GM23338 (cell line): ENCODE data around the gene OR4D11. TPM values are rescaled to one million over a fixed set of nuclear protein-coding genes. Genes with fewer than 3 reads are reported as not detected.

Experiments
- CREB1 ChIP-seq: fragments of 250-450 bp; sonication (Bioruptor Pico); IDR thresholded peaks from 2 replicates; pipeline ENCODE4 v1.5.0; 2020; ENCODE audit warnings: low read depth, mild to moderate bottlenecking, moderate library complexity
- EZH2 ChIP-seq: fragments of 200-600 bp; sonication (generic); IDR thresholded peaks from one replicate; pipeline ENCODE4 v1.8.0; 2017; ENCODE audit warnings: antibody characterized with exemption, mild to moderate bottlenecking, low read depth; ENCODE audit not compliant: unreplicated experiment
- EZH2phosphoT487 ChIP-seq: fragments of 200-600 bp; sonication (generic); IDR thresholded peaks from one replicate; pipeline ENCODE4 v1.8.1; 2018; ENCODE audit warnings: antibody characterized with exemption; ENCODE audit not compliant: unreplicated experiment
- JUNB ChIP-seq: IDR thresholded peaks from one replicate; pipeline ENCODE4 v1.6.1; 2016; ENCODE audit warnings: antibody characterized with exemption; ENCODE audit not compliant: unreplicated experiment
- NANOG ChIP-seq: IDR thresholded peaks from 2 replicates; pipeline ENCODE4 v1.6.1; 2016; ENCODE audit warnings: antibody characterized with exemption, borderline replicate concordance
- POLR2AphosphoS5 ChIP-seq: IDR thresholded peaks from 2 replicates; pipeline ENCODE4 v1.6.1; 2016; ENCODE audit warnings: antibody characterized with exemption, low read depth
- STAT1 ChIP-seq: IDR thresholded peaks from one replicate; pipeline ENCODE4 v1.6.1; 2016; ENCODE audit warnings: antibody characterized with exemption; ENCODE audit not compliant: unreplicated experiment
- ZNF114 ChIP-seq: fragments of 250-450 bp; sonication (Bioruptor Pico); IDR thresholded peaks from 2 replicates; pipeline ENCODE4 v1.5.0; 2020; ENCODE audit warnings: mild to moderate bottlenecking, moderate library complexity
- ZNF331 ChIP-seq: fragments of 250-450 bp; sonication (Bioruptor Pico); IDR thresholded peaks from 2 replicates; pipeline ENCODE4 v1.5.0; 2020; ENCODE audit warnings: low read depth, mild to moderate bottlenecking, moderate library complexity
- polyA plus RNA-seq: library from polyadenylated mRNA; unstranded; fragments of >200 nt; fragmentation: Nextera tagmentation; extraction: Ambion mirVana; gene quantifications from 2 replicates; pipeline ENCODE4 v1.2.1, GENCODE V29; 2016
- total RNA-seq: library from RNA; depleted of rRNA; stranded (reverse); fragments of >200 nt; shearing (Covaris generic); gene quantifications from 2 replicates; pipeline ENCODE4 v1.2.3, GENCODE V29; 2014
- TF ChIP-seq, protein P1 (sequence below): fragments of 250-450 bp; sonication (Bioruptor Pico); IDR thresholded peaks from 2 replicates; pipeline ENCODE4 v1.5.0; 2020; ENCODE audit warnings: mild to moderate bottlenecking, moderate library complexity
- TF ChIP-seq, protein P2 (sequence below): IDR thresholded peaks from 2 replicates; pipeline ENCODE4 v1.6.1; 2016; ENCODE audit warnings: antibody characterized with exemption
- TF ChIP-seq, protein P3 (sequence below), 2 experiments: fragments of 200-600 bp in 1 of 2; sonication (generic) in 1 of 2; conservative IDR thresholded peaks; 2 replicates each; pipeline versions ENCODE4 v1.5.1 to v1.6.1; 2016 to 2017; ENCODE audit warnings: antibody characterized with exemption in 2 of 2, low read depth in 2 of 2, mild to moderate bottlenecking in 2 of 2, moderate library complexity in 1 of 2

The OR4D11 gene
- total and polyA plus RNA-seq, 2 experiments from 2014 or later: not detected

DNA sequence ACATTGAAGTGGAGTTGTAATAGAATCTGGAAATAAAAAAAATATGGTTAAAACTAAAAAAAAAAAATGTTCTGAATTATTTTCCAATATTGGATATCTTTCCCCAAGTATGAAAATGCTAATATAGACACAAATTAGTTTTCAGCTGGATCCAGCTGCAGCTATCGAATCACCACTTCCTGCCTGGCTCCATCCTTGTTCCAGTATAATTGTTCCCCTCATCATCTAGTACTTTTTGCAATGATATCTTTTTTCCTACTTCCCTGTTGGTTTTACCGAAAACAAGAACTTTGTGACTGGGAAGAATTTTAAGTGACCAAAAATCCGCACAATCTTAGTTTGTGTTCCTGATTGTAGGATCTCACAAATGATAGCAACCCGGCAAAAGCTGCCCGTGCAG, 17.4 kb downstream of the OR4D11 start (continued):
- TF ChIP-seq, protein P1, sequence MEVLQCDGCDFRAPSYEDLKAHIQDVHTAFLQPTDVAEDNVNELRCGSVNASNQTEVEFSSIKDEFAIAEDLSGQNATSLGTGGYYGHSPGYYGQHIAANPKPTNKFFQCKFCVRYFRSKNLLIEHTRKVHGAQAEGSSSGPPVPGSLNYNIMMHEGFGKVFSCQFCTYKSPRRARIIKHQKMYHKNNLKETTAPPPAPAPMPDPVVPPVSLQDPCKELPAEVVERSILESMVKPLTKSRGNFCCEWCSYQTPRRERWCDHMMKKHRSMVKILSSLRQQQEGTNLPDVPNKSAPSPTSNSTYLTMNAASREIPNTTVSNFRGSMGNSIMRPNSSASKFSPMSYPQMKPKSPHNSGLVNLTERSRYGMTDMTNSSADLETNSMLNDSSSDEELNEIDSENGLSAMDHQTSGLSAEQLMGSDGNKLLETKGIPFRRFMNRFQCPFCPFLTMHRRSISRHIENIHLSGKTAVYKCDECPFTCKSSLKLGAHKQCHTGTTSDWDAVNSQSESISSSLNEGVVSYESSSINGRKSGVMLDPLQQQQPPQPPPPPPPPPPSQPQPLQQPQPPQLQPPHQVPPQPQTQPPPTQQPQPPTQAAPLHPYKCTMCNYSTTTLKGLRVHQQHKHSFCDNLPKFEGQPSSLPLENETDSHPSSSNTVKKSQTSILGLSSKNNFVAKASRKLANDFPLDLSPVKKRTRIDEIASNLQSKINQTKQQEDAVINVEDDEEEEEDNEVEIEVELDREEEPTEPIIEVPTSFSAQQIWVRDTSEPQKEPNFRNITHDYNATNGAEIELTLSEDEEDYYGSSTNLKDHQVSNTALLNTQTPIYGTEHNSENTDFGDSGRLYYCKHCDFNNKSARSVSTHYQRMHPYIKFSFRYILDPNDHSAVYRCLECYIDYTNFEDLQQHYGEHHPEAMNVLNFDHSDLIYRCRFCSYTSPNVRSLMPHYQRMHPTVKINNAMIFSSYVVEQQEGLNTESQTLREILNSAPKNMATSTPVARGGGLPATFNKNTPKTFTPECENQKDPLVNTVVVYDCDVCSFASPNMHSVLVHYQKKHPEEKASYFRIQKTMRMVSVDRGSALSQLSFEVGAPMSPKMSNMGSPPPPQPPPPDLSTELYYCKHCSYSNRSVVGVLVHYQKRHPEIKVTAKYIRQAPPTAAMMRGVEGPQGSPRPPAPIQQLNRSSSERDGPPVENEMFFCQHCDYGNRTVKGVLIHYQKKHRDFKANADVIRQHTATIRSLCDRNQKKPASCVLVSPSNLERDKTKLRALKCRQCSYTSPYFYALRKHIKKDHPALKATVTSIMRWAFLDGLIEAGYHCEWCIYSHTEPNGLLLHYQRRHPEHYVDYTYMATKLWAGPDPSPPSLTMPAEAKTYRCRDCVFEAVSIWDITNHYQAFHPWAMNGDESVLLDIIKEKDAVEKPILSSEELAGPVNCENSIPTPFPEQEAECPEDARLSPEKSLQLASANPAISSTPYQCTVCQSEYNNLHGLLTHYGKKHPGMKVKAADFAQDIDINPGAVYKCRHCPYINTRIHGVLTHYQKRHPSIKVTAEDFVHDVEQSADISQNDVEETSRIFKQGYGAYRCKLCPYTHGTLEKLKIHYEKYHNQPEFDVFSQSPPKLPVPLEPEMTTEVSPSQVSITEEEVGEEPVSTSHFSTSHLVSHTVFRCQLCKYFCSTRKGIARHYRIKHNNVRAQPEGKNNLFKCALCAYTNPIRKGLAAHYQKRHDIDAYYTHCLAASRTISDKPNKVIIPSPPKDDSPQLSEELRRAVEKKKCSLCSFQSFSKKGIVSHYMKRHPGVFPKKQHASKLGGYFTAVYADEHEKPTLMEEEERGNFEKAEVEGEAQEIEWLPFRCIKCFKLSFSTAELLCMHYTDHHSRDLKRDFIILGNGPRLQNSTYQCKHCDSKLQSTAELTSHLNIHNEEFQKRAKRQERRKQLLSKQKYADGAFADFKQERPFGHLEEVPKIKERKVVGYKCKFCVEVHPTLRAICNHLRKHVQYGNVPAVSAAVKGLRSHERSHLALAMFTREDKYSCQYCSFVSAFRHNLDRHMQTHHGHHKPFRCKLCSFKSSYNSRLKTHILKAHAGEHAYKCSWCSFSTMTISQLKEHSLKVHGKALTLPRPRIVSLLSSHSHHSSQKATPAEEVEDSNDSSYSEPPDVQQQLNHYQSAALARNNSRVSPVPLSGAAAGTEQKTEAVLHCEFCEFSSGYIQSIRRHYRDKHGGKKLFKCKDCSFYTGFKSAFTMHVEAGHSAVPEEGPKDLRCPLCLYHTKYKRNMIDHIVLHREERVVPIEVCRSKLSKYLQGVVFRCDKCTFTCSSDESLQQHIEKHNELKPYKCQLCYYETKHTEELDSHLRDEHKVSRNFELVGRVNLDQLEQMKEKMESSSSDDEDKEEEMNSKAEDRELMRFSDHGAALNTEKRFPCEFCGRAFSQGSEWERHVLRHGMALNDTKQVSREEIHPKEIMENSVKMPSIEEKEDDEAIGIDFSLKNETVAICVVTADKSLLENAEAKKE: no peak
- TF ChIP-seq, protein P2, sequence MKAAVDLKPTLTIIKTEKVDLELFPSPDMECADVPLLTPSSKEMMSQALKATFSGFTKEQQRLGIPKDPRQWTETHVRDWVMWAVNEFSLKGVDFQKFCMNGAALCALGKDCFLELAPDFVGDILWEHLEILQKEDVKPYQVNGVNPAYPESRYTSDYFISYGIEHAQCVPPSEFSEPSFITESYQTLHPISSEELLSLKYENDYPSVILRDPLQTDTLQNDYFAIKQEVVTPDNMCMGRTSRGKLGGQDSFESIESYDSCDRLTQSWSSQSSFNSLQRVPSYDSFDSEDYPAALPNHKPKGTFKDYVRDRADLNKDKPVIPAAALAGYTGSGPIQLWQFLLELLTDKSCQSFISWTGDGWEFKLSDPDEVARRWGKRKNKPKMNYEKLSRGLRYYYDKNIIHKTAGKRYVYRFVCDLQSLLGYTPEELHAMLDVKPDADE: no peak
- TF ChIP-seq ZNF114 (CRISPR knock-in tag) (no peak), STAT1 (no peak), JUNB (no peak), EZH2phosphoT487 (no peak), NANOG (no peak), ZNF331 (CRISPR knock-in tag) (no peak), POLR2AphosphoS5 (no peak), CREB1 (no peak), EZH2 (no peak)
- TF ChIP-seq, protein P3, sequence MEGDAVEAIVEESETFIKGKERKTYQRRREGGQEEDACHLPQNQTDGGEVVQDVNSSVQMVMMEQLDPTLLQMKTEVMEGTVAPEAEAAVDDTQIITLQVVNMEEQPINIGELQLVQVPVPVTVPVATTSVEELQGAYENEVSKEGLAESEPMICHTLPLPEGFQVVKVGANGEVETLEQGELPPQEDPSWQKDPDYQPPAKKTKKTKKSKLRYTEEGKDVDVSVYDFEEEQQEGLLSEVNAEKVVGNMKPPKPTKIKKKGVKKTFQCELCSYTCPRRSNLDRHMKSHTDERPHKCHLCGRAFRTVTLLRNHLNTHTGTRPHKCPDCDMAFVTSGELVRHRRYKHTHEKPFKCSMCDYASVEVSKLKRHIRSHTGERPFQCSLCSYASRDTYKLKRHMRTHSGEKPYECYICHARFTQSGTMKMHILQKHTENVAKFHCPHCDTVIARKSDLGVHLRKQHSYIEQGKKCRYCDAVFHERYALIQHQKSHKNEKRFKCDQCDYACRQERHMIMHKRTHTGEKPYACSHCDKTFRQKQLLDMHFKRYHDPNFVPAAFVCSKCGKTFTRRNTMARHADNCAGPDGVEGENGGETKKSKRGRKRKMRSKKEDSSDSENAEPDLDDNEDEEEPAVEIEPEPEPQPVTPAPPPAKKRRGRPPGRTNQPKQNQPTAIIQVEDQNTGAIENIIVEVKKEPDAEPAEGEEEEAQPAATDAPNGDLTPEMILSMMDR (conservative IDR thresholded peaks at IDR 0.05; ENCODE audit: low read depth in 2 of 2): no peak
